Measurements from ENCODE around the gene ARPC1B. TPM values are rescaled to one million over a fixed set of nuclear protein-coding genes. Genes with fewer than 3 reads are reported as not detected.
A peak's percentile ranks its signal among the peaks of the same experiment; 100 is the strongest.

ARPC1B gene
- total and polyA plus RNA-seq, 9 of the 15 experiments (the other 6 are each of a cell fraction or from before 2014, with no cell fraction given) = 6.7 to 357 (median 211) TPM

GRCh38 chr7:99380032-99380822 lies 5.7 kb downstream of the ARPC1B start (continued):
- TF ChIP-seq THAP12 (CRISPR knock-in tag; IDR thresholded peaks at IDR 0.05) (no peak), FOSL1 (tag; conservative IDR thresholded peaks at IDR 0.05) (0 out of 2 replicates have a peak, but pooled peaks have one; percentile 10), ARID1B (IDR thresholded peaks at IDR 0.05) (peak; percentile 38; the same call in 1 of the 2 replicates), RBM34 (IDR thresholded peaks at IDR 0.05; ENCODE audit: borderline replicate concordance, insufficient read depth, low read length) (no peak), ZNF280A (IDR thresholded peaks at IDR 0.05; ENCODE audit: low read depth, partially characterized antibody) (no peak), MXD1 (CRISPR knock-in tag; IDR thresholded peaks at IDR 0.05; ENCODE audit: borderline replicate concordance, poor library complexity, severe bottlenecking) (no peak), TCF15 (CRISPR knock-in tag; IDR thresholded peaks at IDR 0.05) (no peak), ZFPM2 (CRISPR knock-in tag; IDR thresholded peaks at IDR 0.05) (no peak), ELF1 (tag; IDR thresholded peaks at IDR 0.05) (peak; percentile 81), ZNF316 (IDR thresholded peaks at IDR 0.05) (peak; percentile 53), POLR2H (tag; IDR thresholded peaks at IDR 0.05; ENCODE audit: low read depth) (no peak), ELK3 (CRISPR knock-in tag; IDR thresholded peaks at IDR 0.05) (no peak), HDAC2 (IDR thresholded peaks at IDR 0.05) (0 out of 2 replicates have a peak, but pooled peaks have one; percentile 34), NFE2 (IDR thresholded peaks at IDR 0.05; ENCODE audit: low read depth) (peak; percentile 81), ARNT (IDR thresholded peaks at IDR 0.05) (0 out of 4 replicates have a peak, but pooled peaks of 1 of the 2 experiments have one; percentile 30), ILK (tag; IDR thresholded peaks at IDR 0.05; ENCODE audit: borderline replicate concordance, low read depth) (no peak), ZNF408 (CRISPR knock-in tag; IDR thresholded peaks at IDR 0.05; ENCODE audit: low read depth) (no peak), SRF (CRISPR knock-in tag; IDR thresholded peaks at IDR 0.05) (peak in 1 of 2 experiments; percentile 42; a peak in 1 of 4 replicates), ATF6 (CRISPR knock-in tag; IDR thresholded peaks at IDR 0.05) (peak; percentile 88)

All from K562 (cell line).